Esophagus (tissue), 2 donors: Measurements from ENCODE around the gene GFER. TPM values are rescaled to one million over a fixed set of nuclear protein-coding genes. Genes with fewer than 3 reads are reported as not detected.
A peak's percentile ranks its signal among the peaks of the same experiment; 100 is the strongest.

ENCODE experiments used
- H3K27ac ChIP-seq, 2 donors: one replicate each; pipeline ENCODE4 v1.5.1; 2013; ENCODE audit warnings: low read depth in 2 of 2, mild to moderate bottlenecking in 2 of 2, inconsistent platforms in 1 of 2, low read length in 1 of 2, moderate library complexity in 1 of 2
- H3K27me3 ChIP-seq, 2 donors: one replicate each; pipeline ENCODE4 v1.6.1; 2013; ENCODE audit warnings: low read length in 2 of 2, control low read depth in 1 of 2, mild to moderate bottlenecking in 1 of 2; ENCODE audit not compliant: insufficient read depth in 2 of 2, control insufficient read depth in 1 of 2
- H3K36me3 ChIP-seq, 2 donors: one replicate each; pipeline ENCODE4 v1.6.1; 2013; ENCODE audit warnings: low read length in 1 of 2; ENCODE audit not compliant: control insufficient read depth in 2 of 2, insufficient read depth in 2 of 2
- H3K4me1 ChIP-seq, 2 donors: one replicate each; pipeline ENCODE4 v1.6.1; 2013; ENCODE audit warnings: low read length in 1 of 2; ENCODE audit not compliant: control insufficient read depth in 2 of 2, insufficient read depth in 2 of 2
- H3K4me3 ChIP-seq, 2 donors: one replicate each; pipeline ENCODE4 v1.5.1; 2013; ENCODE audit warnings: low read length in 2 of 2, mild to moderate bottlenecking in 2 of 2, low read depth in 1 of 2, moderate library complexity in 1 of 2
- H3K9me3 ChIP-seq, 2 donors: one replicate each; pipeline ENCODE4 v1.6.1; 2013; ENCODE audit warnings: mild to moderate bottlenecking in 2 of 2, low read depth in 1 of 2, low read length in 1 of 2, moderate library complexity in 1 of 2; ENCODE audit not compliant: control insufficient read depth in 2 of 2, insufficient read depth in 1 of 2
- WGBS, 2 donors: extraction: QIAGEN DNeasy Blood & Tissue Kit; methylation state at CpG; one replicate each; pipeline ENCODE4 v1.1.7; 2013; 5-methylcytosine and 5-hydroxymethylcytosine counted together
- polyA plus RNA-seq, 2 donors: library from polyadenylated mRNA; stranded (reverse); fragments of 200-250 nt; gene quantifications; one replicate each; pipeline ENCODE4 v1.2.3, GENCODE V29; 2013
- donor health status: healthy with polysubstance abuse.
- donor health status: Bipolar disorder and iron deficiency.

Gene GFER
- polyA plus RNA-seq, 2 donors: 13.1 to 23.1 TPM

- no peak overlapping the region for H3K4me3 ChIP-seq
- peak overlapping the region; percentile 78 to 79 for H3K27ac ChIP-seq
Measured at GRCh38 chr16:2036200-2036966, 52.4 kb downstream of the GFER start.

GRCh38 chr16:2037115-2037514 is 53.1 kb downstream of the GFER start:
- Histone ChIP-seq H3K4me3 (no peak overlapping the region), H3K9me3 (no peaks in the 10 kb centered on the region), H3K36me3 (peaks cover 0 to 7% of the 10 kb centered on the region in 2 donors), H3K4me1 (peaks cover 7 to 30% of the 10 kb centered on the region in 2 donors), H3K27me3 (no peaks in the 10 kb centered on the region), H3K27ac (peak overlapping the region in 1 of 2 donors; percentile 78)
- WGBS, 2 donors: 88 to 90% methylated on average over 15 of the region's 15 CpGs

More at GRCh38 chr16:2036200-2036966, 52.4 kb downstream of the GFER start:
- Histone ChIP-seq H3K36me3 (peaks cover 0 to 7% of the 10 kb centered on the region in 2 donors), H3K9me3 (no peaks in the 10 kb centered on the region), H3K27me3 (no peaks in the 10 kb centered on the region), H3K4me1 (peaks cover 7 to 27% of the 10 kb centered on the region in 2 donors)
- 82 to 84% methylated on average over 47 of the region's 47 CpGs for WGBS, 2 donors

Other genes starting within 250 kb of the GFER start
- gene NME3, start 212.7 kb upstream of the GFER start, polyA plus RNA-seq: 100 to 1,000 TPM in 1 of 2 donors, 10 to 100 TPM in 1; 51.0 to 102 TPM
- 10 to 100 TPM in 1 of 2 donors, 1 to 10 TPM in 1; 6.6 to 23.0 TPM for gene EME2, start 211.4 kb upstream of the GFER start, polyA plus RNA-seq
- gene MRPS34, start 211.1 kb upstream of the GFER start, polyA plus RNA-seq: 100 to 1,000 TPM in 1 of 2 donors, 10 to 100 TPM in 1; 62.4 to 115 TPM
- 100 to 1,000 TPM in 1 of 2 donors, 10 to 100 TPM in 1; 69.1 to 126 TPM for gene SPSB3, start 201.6 kb upstream of the GFER start, polyA plus RNA-seq
- gene NUBP2, start 201.2 kb upstream of the GFER start, polyA plus RNA-seq: 10 to 100 TPM; 41.5 to 57.8 TPM
- gene IGFALS, start 190.5 kb upstream of the GFER start, polyA plus RNA-seq: under 1 TPM; 0.01 to 0.14 TPM
- 10 to 100 TPM; 41.1 to 57.9 TPM for gene HAGH, start 157.4 kb upstream of the GFER start, polyA plus RNA-seq
- 10 to 100 TPM; 26.6 to 40.5 TPM for gene FAHD1, start 157.0 kb upstream of the GFER start, polyA plus RNA-seq
- gene MEIOB, start 112.0 kb upstream of the GFER start, polyA plus RNA-seq: under 1 TPM in 1 of 2 donors, not detected in 1; 0.08 TPM
- gene HS3ST6, start 65.8 kb upstream of the GFER start, polyA plus RNA-seq: 10 to 100 TPM in 1 of 2 donors, 1 to 10 TPM in 1; 8.0 to 16.3 TPM
- gene MSRB1, start 41.0 kb upstream of the GFER start, polyA plus RNA-seq: 10 to 100 TPM; 25.9 to 52.7 TPM
- under 1 TPM; 0.06 to 0.14 TPM for gene RPL3L, start 29.5 kb upstream of the GFER start, polyA plus RNA-seq
- 100 to 1,000 TPM; 160 to 207 TPM for gene NDUFB10, start 24.7 kb upstream of the GFER start, polyA plus RNA-seq
- gene RPS2, start 19.4 kb upstream of the GFER start, polyA plus RNA-seq: 1,000 to 10,000 TPM; 2,871 to 3,908 TPM
- gene RNF151, start 17.3 kb upstream of the GFER start, polyA plus RNA-seq: under 1 TPM; 0.06 to 0.20 TPM
- 10 to 100 TPM; 56.6 to 59.0 TPM for gene TBL3, start 12.1 kb upstream of the GFER start, polyA plus RNA-seq
- 1 to 10 TPM; 2.7 to 9.3 TPM for gene NOXO1, start 2.7 kb upstream of the GFER start, polyA plus RNA-seq
- gene SYNGR3, start 5.8 kb downstream of the GFER start, polyA plus RNA-seq: under 1 TPM; 0.06 to 0.36 TPM
- gene ZNF598, start 25.6 kb downstream of the GFER start, polyA plus RNA-seq: 10 to 100 TPM; 27.9 to 36.4 TPM
- under 1 TPM; 0.22 to 0.53 TPM for gene NPW, start 35.6 kb downstream of the GFER start, polyA plus RNA-seq
- gene NHERF2, start 42.7 kb downstream of the GFER start, polyA plus RNA-seq: 10 to 100 TPM; 26.3 to 36.1 TPM
- 10 to 100 TPM; 15.1 to 16.2 TPM for gene NTHL1, start 63.6 kb downstream of the GFER start, polyA plus RNA-seq
- 10 to 100 TPM; 31.1 to 66.6 TPM for gene TSC2, start 63.8 kb downstream of the GFER start, polyA plus RNA-seq
- gene PKD1, start 151.7 kb downstream of the GFER start, polyA plus RNA-seq: 10 to 100 TPM; 40.5 to 78.0 TPM
- 1 to 10 TPM; 1.1 to 4.7 TPM for gene RAB26, start 164.4 kb downstream of the GFER start, polyA plus RNA-seq
- 10 to 100 TPM; 40.1 to 41.5 TPM for gene TRAF7, start 171.6 kb downstream of the GFER start, polyA plus RNA-seq
- under 1 TPM; 0.29 to 0.81 TPM for gene CASKIN1, start 212.4 kb downstream of the GFER start, polyA plus RNA-seq
- gene MLST8, start 221.3 kb downstream of the GFER start, polyA plus RNA-seq: 10 to 100 TPM; 27.8 to 38.3 TPM
- gene BRICD5, start 226.7 kb downstream of the GFER start, polyA plus RNA-seq: 1 to 10 TPM; 3.6 to 4.6 TPM
- 1 to 10 TPM; 7.1 to 7.7 TPM for gene PGP, start 230.6 kb downstream of the GFER start, polyA plus RNA-seq
- gene E4F1, start 239.4 kb downstream of the GFER start, polyA plus RNA-seq: 10 to 100 TPM; 19.9 to 31.0 TPM